Renal cortex interstitium (tissue), 15 donors: ENCODE results near the gene TFG. TPM values are rescaled to one million over a fixed set of nuclear protein-coding genes. Genes with fewer than 3 reads are reported as not detected.
"Not testable (repeated sequence)": the region's sequence is repeated elsewhere in the genome, so short reads cannot be mapped to it uniquely, and the experiment has no call there.

ENCODE experiments used
- DNase-seq, 11 donors: peaks; one replicate each; pipeline ENCODE4 v3.0.0-alpha.2; 2013; ENCODE audit warnings: low read depth in 9 of 11, low spot score in 4 of 11; ENCODE audit errors: extremely low read depth in 1 of 11
- long read RNA-seq, 16 experiments: transcript quantifications; one replicate each; lab custom pipeline, GENCODE V29; 2026
- polyA plus RNA-seq, 3 donors: library from polyadenylated mRNA; unstranded; fragments of 120-200 nt; gene quantifications; one replicate each; pipeline ENCODE4 v1.2.1, GENCODE V29; 2013; ENCODE audit not compliant: insufficient read length in 3 of 3

Gene TFG
- polyA plus RNA-seq: 100 to 1,000 TPM; 137 to 149 (median 142) TPM
- long read RNA-seq, donor 1, transcript TFG-206 (2 exons, 3,271 nt): minor isoform, 5 of 32 reads
- long read RNA-seq, donor 1, transcript TFG-201 (8 exons, 1,978 nt): major isoform, 15 of 32 reads
- long read RNA-seq, donor 1, partial matches to known transcripts: 7 of 32 reads
- long read RNA-seq, donor 1, other reads (novel, unspliced or antisense): 0 of 32 reads
- long read RNA-seq, donor 2, transcript TFG-204 (8 exons, 1,783 nt): minor isoform, 7 of 84 reads
- long read RNA-seq, donor 2, transcript TFG-201 (8 exons, 1,978 nt): major isoform, 16 of 84 reads
- long read RNA-seq, donor 2, partial matches to known transcripts: 57 of 84 reads
- long read RNA-seq, donor 2, other reads (novel, unspliced or antisense): 0 of 84 reads
- long read RNA-seq, donor 3, transcript TFG-206 (2 exons, 3,271 nt): minor isoform, 5 of 66 reads
- long read RNA-seq, donor 3, transcript TFG-208 (8 exons, 1,696 nt): minor isoform, 6 of 66 reads
- long read RNA-seq, donor 3, transcript TFG-201 (8 exons, 1,978 nt): major isoform, 32 of 66 reads
- long read RNA-seq, donor 3, transcript TFG-204 (8 exons, 1,783 nt): minor isoform, 15 of 66 reads
- long read RNA-seq, donor 3, partial matches to known transcripts: 6 of 66 reads
- long read RNA-seq, donor 3, other reads (novel, unspliced or antisense): 0 of 66 reads
- long read RNA-seq, donor 4, transcript TFG-201 (8 exons, 1,978 nt): major isoform, 16 of 32 reads
- long read RNA-seq, donor 4, transcript TFG-206 (2 exons, 3,271 nt): minor isoform, 5 of 32 reads
- long read RNA-seq, donor 4, transcript TFG-204 (8 exons, 1,783 nt): minor isoform, 8 of 32 reads
- long read RNA-seq, donor 4, partial matches to known transcripts: 0 of 32 reads
- long read RNA-seq, donor 4, other reads (novel, unspliced or antisense): 0 of 32 reads
- long read RNA-seq, donor 5: 0 reads
- long read RNA-seq, donor 6, transcript TFG-201 (8 exons, 1,978 nt): major isoform, 17 of 111 reads
- long read RNA-seq, donor 6, transcript TFG-204 (8 exons, 1,783 nt): minor isoform, 8 of 111 reads
- long read RNA-seq, donor 6, transcript TFG-206 (2 exons, 3,271 nt): minor isoform, 9 of 111 reads
- long read RNA-seq, donor 6, partial matches to known transcripts: 74 of 111 reads
- long read RNA-seq, donor 6, other reads (novel, unspliced or antisense): 0 of 111 reads
- long read RNA-seq, donor 7, transcript TFG-201 (8 exons, 1,978 nt): major isoform, 29 of 61 reads
- long read RNA-seq, donor 7, transcript TFG-204 (8 exons, 1,783 nt): minor isoform, 8 of 61 reads
- long read RNA-seq, donor 7, transcript TFG-206 (2 exons, 3,271 nt): minor isoform, 7 of 61 reads
- long read RNA-seq, donor 7, partial matches to known transcripts: 12 of 61 reads
- long read RNA-seq, donor 7, other reads (novel, unspliced or antisense): 0 of 61 reads
- long read RNA-seq, donor 8, transcript TFG-204 (8 exons, 1,783 nt): minor isoform, 9 of 89 reads
- long read RNA-seq, donor 8, transcript TFG-208 (8 exons, 1,696 nt): minor isoform, 6 of 89 reads
- long read RNA-seq, donor 8, transcript TFG-206 (2 exons, 3,271 nt): minor isoform, 11 of 89 reads
- long read RNA-seq, donor 8, transcript TFG-201 (8 exons, 1,978 nt): major isoform, 49 of 89 reads
- long read RNA-seq, donor 8, partial matches to known transcripts: 12 of 89 reads
- long read RNA-seq, donor 8, other reads (novel, unspliced or antisense): 0 of 89 reads
- long read RNA-seq, donor 9, transcript TFG-201 (8 exons, 1,978 nt): major isoform, 22 of 40 reads
- long read RNA-seq, donor 9, transcript TFG-208 (8 exons, 1,696 nt): minor isoform, 6 of 40 reads
- long read RNA-seq, donor 9, transcript TFG-204 (8 exons, 1,783 nt): minor isoform, 9 of 40 reads
- long read RNA-seq, donor 9, partial matches to known transcripts: 0 of 40 reads
- long read RNA-seq, donor 9, other reads (novel, unspliced or antisense): 0 of 40 reads
- long read RNA-seq, donor 10, transcript TFG-204 (8 exons, 1,783 nt): minor isoform, 8 of 52 reads
- long read RNA-seq, donor 10, transcript TFG-201 (8 exons, 1,978 nt): major isoform, 24 of 52 reads
- long read RNA-seq, donor 10, transcript TFG-206 (2 exons, 3,271 nt): minor isoform, 7 of 52 reads
- long read RNA-seq, donor 10, partial matches to known transcripts: 6 of 52 reads
- long read RNA-seq, donor 10, other reads (novel, unspliced or antisense): 0 of 52 reads
- long read RNA-seq, donor 11, transcript TFG-204 (8 exons, 1,783 nt): minor isoform, 5 of 27 reads
- long read RNA-seq, donor 11, transcript TFG-201 (8 exons, 1,978 nt): major isoform, 14 of 27 reads
- long read RNA-seq, donor 11, partial matches to known transcripts: 5 of 27 reads
- long read RNA-seq, donor 11, other reads (novel, unspliced or antisense): 0 of 27 reads
- long read RNA-seq, donor 12, transcript TFG-201 (8 exons, 1,978 nt): major isoform, 6 of 11 reads
- long read RNA-seq, donor 12, partial matches to known transcripts: 0 of 11 reads
- long read RNA-seq, donor 12, other reads (novel, unspliced or antisense): 0 of 11 reads
- long read RNA-seq, donor 13, transcript TFG-208 (8 exons, 1,696 nt): minor isoform, 7 of 100 reads
- long read RNA-seq, donor 13, transcript TFG-201 (8 exons, 1,978 nt): major isoform, 45 of 100 reads
- long read RNA-seq, donor 13, transcript TFG-204 (8 exons, 1,783 nt): minor isoform, 13 of 100 reads
- long read RNA-seq, donor 13, transcript TFG-206 (2 exons, 3,271 nt): minor isoform, 6 of 100 reads
- long read RNA-seq, donor 13, partial matches to known transcripts: 26 of 100 reads
- long read RNA-seq, donor 13, other reads (novel, unspliced or antisense): 0 of 100 reads
- long read RNA-seq, donor 14, transcript TFG-204 (8 exons, 1,783 nt): minor isoform, 9 of 32 reads
- long read RNA-seq, donor 14, transcript TFG-201 (8 exons, 1,978 nt): major isoform, 16 of 32 reads
- long read RNA-seq, donor 14, partial matches to known transcripts: 0 of 32 reads
- long read RNA-seq, donor 14, other reads (novel, unspliced or antisense): 0 of 32 reads
- long read RNA-seq, donor 15, transcript TFG-201 (8 exons, 1,978 nt): major isoform, 17 of 32 reads
- long read RNA-seq, donor 15, transcript TFG-204 (8 exons, 1,783 nt): minor isoform, 6 of 32 reads
- long read RNA-seq, donor 15, partial matches to known transcripts: 5 of 32 reads
- long read RNA-seq, donor 15, other reads (novel, unspliced or antisense): 0 of 32 reads
- long read RNA-seq, donor 16, transcript TFG-201 (8 exons, 1,978 nt): major isoform, 61 of 126 reads
- long read RNA-seq, donor 16, transcript TFG-206 (2 exons, 3,271 nt): minor isoform, 17 of 126 reads
- long read RNA-seq, donor 16, transcript TFG-204 (8 exons, 1,783 nt): minor isoform, 18 of 126 reads
- long read RNA-seq, donor 16, transcript TFG-208 (8 exons, 1,696 nt): minor isoform, 6 of 126 reads
- long read RNA-seq, donor 16, partial matches to known transcripts: 22 of 126 reads
- long read RNA-seq, donor 16, other reads (novel, unspliced or antisense): 0 of 126 reads

DNA sequence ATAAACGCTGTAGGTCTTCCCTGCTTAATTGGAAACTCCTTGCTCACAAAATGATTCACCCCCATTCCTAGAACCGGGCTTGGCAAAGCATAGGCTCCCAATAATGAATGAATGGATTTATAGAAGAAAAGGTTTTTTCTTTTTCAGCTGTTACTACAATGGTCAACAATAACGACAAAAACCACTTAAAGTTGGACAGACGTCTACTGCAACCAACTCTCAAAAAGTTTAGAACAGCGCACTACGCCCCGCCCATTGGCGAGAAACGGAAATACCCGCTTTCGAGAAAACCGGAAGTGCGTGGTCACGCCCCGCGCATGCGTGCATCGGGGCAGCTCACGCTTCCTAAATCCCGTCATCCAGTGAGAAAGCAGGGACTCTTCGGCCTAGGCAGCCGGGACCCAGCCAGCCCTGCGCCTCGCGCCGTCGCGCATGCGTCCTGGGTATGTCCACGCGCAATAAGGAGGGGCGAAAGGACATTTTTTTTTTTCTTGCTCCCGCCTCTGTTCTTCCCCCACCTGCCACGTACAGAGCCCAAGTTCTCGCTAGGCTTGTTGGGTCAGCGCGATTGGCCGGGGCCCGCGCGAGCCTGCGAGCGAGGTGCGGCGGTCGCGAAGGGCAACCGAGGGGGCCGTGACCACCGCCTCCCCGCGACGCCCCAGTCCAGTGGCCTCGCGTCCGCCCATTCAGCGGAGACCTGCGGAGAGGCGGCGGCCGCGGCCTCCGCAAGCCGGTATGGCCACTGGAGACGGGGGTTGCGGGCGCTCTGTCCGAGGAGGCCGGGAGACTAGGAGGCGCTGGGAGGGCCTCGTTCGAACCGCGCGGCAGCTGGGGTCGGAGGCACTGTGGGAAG, at the start of gene TFG:
TFG (plus strand) TSS at position 506 of the 853 bp plus-strand sequence. CDS start 4,192 bp downstream, outside the sequence.
- peak; percentile 96 to 99 (median 99) for DNase-seq

DNA sequence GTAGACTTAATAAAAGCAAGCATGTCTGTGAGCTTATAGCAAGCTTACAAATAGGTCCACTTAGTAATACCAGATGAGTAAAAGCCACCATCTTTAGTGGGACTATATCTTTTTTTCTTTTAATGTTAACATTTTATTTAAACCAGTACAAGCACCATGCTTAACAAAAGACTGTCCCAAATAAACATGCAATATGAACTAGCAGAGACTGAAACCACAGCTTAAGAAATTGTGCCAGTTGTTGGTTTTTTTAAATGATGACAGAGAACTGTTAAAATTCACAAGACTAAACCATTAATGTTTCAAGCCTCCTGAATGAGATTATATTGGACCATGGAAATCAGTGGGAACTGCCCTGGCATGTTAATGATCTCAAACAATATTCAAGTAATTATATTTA, 48.0 kb upstream of the TFG start:
- not testable (repeated sequence) for DNase-seq

DNA sequence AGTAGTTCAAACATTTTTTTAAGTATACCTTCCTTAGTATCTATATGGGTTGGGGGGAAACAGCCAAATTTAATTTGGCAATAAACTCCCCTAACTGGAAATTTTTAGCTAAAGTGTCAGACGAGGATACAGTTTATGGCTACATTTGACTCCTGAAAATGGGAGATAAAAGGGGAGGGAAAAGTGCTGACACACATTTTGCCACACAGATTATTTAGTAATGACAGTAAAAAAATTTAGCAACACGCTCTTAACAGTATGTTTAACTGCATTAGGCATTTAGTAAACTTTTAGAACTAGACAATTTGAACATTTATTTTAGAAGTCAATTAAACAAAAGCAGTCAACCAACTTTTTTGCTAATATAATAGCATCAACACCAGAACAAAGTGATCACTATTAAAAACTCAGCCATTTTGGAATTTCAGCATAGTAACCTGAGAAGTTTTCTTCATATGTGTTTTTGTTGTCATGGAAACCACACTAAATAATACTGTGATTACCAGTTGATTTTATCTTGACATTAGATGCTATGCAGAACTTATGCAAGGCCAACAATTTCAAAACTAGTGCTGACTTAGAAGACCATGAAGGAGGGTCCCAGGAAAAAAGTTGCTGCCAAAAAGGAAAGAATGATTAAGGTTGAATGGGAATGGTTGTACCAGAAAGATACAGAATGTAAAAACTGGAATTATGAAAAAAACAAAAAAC, 47.0 kb upstream of the TFG start:
- no peak for DNase-seq

DNA sequence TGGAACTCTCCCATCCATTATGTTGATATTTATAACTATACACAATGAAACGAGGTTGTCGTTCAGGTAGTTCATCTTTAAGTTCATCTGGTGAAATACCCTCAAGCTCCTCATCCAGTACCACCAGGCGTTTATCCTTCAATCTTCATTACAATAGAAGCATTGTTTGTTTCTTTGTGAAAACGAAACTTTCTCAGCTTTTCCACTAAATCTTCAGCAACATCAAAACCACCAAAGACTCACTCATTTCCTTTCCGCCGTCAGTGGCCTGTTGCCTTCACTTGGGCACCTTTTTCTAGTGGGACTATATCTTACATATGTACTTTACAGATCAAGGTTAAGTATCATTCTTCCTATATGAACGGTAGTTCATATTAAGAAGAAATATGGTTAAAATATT, 44.1 kb upstream of the TFG start:
- no peak for DNase-seq

DNA sequence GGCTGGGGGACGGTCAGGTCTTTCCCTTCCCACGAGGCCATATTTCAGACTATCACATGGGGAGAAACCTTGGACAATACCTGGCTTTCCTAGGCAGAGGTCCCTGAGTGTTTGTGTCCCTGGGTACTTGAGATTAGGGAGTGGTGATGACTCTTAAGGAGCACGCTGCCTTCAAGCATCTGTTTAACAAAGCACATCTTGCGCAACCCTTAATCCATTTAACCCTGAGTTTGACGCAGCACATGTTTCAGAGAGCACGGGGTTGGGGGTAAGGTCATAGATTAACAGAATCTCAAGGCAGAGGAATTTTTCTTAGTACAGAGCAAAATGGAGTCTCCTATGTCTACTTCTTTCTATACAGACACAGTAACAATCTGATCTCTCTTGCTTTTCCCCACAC, 42.6 kb upstream of the TFG start:
- not testable (repeated sequence) for DNase-seq

DNA sequence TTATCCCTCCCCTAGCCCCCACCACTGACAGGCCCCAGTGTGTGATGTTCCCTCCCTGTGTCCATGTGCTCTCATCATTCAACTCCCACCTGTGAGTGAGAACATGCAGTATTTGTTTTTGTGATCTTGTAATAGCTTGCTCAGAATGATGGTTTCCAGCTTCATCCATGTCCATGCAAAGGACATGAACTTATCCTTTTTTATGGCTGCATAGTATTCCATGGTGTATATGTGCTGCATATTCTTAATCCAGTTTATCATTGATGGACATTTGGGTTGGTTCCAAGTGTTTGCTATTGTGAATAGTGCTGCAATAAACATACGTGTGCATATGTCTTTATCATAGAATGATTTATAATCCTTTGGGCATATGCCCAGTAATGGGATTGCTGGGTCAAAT, 42.0 kb upstream of the TFG start:
- DNase-seq: not testable (repeated sequence)

DNA sequence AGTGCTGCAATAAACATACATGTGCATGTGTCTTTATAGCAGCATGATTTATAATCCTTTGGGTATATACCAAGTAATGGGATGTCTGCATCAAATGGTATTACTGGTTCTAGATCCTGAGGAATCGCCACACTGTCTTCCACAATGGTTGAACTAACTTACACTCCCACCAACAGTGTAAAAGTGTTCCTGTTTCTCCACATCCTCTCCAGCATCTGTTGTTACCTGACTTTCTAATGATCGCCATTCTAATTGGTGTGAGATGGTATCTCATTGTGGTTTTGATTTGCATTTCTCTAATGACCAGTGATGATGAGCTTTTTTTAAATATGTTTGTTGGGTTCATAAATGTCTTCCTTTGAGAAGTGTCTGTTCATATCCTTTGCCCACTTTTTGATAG, 38.3 kb upstream of the TFG start:
- not testable (repeated sequence) for DNase-seq

DNA sequence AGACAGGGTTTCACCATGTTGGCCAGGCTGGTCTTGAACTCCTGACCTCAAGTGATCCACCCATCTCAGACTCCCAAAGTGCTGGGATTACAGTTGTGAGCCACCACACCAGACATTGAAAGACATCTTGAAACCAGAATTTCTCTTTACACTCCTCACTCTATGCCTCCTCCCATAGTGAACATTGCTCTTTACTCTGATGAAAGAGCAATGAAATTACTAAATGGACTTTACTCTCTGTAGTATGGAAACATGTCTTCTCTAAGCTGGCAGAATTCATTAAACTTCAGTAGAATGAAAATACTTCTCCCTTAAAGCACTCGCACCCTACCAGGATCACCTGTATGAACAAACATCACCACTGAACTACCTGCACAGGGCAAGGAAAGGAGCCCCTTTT, 27.8 kb upstream of the TFG start:
- no peak for DNase-seq

DNA sequence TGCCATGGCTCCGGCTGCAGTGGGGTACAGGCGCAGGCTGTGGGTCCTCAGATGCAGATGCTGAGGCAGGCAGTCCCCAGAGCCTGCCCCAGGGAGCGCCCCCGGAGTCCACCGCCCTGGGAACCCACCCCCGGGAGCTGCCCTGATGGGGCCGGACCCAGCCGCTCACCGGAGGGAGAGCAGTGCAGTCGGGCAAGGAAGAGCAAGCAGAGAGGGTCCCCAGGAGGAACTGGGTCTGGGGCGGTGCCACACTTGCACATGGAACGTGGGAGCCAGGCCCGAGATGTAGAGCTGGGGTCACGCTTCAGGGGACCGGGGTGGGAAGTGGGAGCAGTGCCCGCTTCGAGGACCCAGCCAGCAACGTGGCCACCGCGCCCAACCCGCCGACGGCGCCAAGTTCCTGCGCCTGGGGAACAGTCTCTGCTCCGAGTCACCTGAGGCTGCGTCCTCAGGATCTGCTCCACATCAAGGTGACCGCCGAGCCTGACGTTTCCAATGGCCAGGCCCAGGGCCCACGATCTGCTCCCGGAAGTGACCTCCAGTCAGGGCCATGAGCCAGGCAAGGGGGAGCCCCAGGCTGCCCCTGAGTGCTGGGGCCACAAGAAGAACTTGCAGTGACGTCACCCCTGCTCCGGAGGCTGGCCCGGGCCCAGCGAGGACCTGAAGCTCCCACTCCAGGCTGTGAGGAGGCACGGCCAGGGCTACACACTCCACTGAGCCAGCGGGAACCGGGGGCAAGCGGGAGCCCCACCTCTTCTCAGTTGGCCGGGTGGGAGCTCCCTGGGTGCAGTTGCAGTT, 27.0 kb upstream of the TFG start:
- DNase-seq: no peak

DNA sequence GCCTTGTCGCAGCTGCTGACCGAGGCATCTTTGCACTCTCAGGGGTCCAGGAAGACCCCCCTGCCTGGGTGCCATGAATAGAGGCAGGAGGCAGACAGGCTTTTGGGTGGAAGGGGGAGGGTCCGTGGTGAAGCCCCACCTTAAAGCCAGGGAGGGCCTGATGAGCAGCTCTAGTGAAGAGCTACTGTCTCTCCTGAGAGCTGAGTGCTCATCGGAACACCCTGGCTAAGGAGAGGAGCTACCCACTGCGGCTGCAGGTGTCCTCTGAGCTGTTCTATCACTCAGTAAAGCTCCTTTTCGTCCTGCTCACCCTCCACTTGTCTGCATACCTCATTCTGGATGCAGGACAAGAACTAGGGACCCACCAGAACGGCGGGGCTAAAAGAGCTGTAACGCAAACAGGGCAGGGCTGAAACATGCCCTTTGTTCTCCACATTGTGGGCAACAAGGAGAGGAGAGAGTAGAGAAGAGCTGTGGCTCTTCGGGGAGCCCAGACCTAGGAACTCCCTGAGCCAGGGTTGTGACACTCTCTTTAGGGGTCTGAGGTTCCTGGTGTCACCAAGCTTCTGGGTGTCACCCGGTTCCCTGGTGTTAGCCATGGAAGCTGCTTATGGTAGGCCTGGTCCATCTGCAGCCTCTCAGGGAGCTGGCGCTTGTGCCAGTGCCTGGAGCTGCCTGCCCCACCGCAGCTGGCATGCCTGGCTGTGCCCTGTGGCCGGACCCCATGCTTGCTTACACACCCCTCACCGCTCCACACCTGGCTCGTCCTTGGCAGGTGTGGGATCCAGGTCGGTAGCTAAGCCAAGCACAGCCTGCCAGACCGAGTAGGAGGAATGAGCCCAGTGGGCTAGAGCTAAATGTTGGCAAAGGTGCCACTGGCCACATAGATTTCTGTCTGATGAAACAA, 26.2 kb upstream of the TFG start:
- no peak for DNase-seq

DNA sequence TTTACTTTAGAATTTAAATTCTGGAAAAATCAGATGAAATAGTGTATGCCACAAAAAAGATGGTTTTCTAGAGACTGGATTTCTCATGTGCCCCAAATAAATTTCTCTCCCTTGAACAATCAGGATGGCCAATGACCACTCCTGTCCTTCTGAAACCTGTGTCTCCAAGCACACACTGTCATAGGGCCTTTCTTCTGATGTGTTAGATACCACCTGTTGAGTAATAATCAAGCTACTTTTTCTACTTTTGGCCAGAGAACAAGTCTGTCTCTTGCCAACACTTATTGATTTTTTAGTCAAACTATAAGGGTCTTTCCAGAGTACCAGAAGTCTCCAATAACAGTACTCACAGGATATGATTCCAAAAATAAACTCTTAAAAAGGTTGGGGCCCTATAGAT, 16.1 kb upstream of the TFG start:
- DNase-seq: no peak

DNA sequence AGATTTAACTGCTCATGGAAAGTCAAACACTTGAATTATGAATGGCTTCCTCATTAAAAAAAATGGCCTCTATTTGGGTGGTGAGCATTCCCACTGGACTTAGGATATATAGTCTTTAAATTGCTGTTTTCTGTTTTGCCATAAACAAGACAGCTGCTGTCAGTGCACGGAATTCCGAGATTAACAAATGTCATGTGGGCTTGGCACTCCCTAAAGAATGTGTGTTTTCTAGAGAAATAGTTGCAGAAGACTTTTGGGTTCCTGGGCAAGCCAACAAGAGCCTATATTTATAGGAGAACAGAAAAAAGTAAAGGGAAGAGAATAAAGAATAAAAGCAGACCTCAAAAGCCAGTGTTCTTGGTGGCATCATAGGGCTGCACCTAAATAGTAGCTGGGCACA, 13.6 kb upstream of the TFG start:
- DNase-seq: no peak
